GM18907 (cell line): ENCODE results near the gene NCK2.

Experiments used
- ATAC-seq: cut with Tn5 transposase; IDR thresholded peaks from one replicate; pipeline ENCODE4 v1.9.1; 2021; ENCODE audit warnings: mild to moderate bottlenecking, moderate library complexity; ENCODE audit not compliant: unreplicated experiment

The NCK2 gene

GRCh38 chr2:105774781-105775337 lies 30.1 kb downstream of the NCK2 start:
- ATAC-seq, result no peak

DNA sequence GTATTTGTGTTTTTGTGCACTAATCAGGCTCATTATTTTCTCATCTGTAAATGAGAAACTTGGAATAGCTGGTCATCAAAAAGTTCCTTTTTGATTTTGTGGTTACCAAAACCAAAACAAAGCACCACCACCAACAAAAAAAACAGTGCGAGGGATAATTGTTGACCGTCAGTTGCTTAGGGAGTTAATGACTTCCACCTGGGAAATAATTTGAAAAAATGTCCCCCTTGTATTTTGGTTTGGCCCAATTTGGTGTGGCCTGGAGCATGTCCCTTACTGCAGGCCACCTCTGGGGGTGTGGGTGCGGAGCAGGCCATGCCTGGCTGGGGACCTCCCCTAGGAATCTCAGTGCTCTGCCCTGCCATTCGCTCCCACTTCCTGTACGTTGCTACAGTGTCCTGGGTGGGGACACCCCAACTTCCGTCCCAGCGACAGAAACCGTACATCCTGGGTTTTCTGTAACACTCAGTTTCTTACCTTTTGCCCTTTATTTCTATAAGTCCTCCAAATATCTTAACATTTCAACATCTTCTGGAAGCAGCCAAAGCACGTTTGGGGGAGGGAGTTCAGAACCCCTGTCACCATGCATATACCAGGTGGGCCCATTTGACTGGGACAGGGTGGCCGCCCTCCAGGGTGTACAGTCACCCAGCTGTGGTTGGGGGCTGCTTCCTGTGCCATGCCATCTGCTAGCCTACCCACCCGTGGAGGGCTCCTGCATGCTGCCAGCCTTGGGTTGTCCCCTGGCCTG lies 31.3 kb downstream of the NCK2 start:
- peak; percentile 73 for ATAC-seq

- no peak for ATAC-seq
Measured at GRCh38 chr2:105776560-105776928, 31.8 kb downstream of the NCK2 start.

GRCh38 chr2:105777031-105777482 lies 32.3 kb downstream of the NCK2 start:
- no peak for ATAC-seq

GRCh38 chr2:105777506-105778055 lies 32.9 kb downstream of the NCK2 start:
- no peak for ATAC-seq

- ATAC-seq, result no peak
Measured at GRCh38 chr2:105778080-105778607, 33.4 kb downstream of the NCK2 start.

- no peak for ATAC-seq
Measured at GRCh38 chr2:105779394-105779793, 34.7 kb downstream of the NCK2 start.

DNA sequence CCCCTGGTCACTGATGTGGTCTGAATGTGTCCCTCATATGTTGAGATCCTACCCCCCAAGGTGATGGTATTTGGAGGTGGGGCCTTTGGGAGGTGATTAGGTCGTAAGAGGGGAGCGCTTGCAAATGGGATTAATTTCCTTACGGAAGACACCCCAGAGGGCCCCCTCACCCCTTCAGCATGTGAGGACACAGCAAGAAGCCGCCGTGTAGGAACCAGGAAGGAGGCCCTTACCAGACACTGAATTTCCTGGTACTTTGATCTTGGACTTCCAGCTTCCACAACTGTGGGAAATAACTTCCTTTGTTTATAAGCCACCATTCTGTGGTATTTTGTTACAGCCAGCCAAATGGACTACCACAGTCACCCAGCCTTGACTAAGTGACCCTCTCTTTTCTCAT lies 35.9 kb downstream of the NCK2 start:
- ATAC-seq, result no peak

GRCh38 chr2:105781274-105781978 lies 36.7 kb downstream of the NCK2 start:
- no peak for ATAC-seq

GRCh38 chr2:105782123-105782522 lies 37.4 kb downstream of the NCK2 start:
- no peak for ATAC-seq

GRCh38 chr2:105782646-105783045 lies 37.9 kb downstream of the NCK2 start:
- ATAC-seq, result no peak

DNA sequence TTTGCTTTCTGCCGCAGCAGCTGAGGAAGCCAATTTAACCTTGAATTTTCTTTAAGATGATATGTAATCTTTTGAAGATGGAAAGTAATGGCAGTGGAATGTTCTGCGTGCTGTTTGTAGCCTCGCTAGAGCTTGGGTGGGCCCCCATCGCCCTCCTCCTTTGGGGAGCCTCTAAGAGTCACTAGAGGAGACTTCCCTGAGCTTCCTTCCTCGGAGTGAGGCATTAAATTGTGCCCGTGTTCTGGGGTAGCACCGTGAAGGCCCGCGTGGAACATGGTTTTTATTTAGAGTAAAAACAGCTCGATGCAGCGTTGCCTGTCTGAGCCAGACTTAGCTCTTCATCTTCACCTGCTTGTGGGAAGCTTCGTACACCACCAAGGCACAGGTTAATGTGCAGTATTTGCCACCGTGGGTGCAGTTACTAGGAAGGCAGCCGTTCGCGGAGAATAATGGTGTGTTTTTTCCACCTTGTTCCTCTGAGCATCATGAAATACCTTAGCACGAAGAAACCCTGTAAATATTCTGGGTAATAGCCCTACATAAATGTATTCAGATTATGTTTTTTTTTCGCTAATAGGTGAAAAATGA lies 38.5 kb downstream of the NCK2 start:
- no peak for ATAC-seq

GRCh38 chr2:105783972-105784371 lies 39.3 kb downstream of the NCK2 start:
- no peak for ATAC-seq

DNA sequence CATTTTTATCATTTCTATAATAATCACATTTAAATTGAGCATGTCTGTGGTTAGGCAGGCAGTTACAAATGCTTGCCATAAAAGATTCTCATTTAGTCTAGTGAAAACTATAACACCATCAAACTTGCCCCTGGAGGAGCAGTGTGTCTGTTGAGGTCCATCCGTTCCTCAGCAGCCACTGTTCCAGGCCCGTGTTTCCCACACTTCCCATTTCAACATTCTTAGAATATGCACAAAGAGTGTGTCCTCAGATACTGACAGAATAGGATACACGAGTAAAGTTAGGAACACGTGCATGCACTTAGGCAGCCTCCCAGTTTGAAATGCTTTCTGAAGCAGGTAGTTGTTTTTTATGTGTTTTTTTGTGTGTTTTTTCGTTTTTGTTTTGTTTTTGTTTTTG lies 39.9 kb downstream of the NCK2 start:
- ATAC-seq, result no peak

DNA sequence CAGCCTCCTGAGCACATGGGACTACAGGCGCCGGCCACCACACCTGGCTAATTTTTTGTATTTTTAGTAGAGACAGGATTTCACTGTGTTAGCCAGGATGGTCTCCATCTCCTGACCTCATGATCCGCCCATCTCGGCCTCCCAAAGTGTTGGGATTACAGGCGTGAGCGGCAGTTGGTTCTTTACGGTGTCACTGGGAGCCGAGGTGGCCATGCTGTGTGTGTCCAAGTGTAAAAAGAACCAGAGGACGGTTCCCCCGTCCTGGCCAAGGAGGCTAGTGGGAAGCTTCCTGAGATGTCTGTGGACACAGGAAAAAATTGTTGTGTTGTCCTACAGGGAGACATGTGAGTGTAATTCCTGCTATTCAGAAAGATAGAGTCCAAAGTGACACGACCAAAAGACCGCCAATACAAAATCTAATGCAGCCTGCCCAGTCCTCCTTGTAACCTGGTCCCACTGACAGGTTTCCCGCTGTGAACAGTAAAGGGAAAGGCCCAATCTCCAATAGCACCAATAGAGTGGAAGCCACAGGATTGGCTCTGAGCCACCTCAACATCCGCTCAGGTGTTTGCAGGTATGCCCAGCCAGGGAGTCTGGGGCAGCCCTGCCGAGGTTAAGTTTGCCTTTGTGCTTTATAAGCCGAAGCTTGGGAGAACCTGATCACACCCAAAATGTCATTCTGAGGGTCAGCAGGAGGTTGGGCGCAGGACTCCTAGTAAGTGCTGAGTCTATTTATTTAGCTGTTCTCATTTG lies 40.6 kb downstream of the NCK2 start:
- no peak for ATAC-seq

GRCh38 chr2:105786231-105787230 lies 41.8 kb downstream of the NCK2 start:
- peak; percentile 24 for ATAC-seq

DNA sequence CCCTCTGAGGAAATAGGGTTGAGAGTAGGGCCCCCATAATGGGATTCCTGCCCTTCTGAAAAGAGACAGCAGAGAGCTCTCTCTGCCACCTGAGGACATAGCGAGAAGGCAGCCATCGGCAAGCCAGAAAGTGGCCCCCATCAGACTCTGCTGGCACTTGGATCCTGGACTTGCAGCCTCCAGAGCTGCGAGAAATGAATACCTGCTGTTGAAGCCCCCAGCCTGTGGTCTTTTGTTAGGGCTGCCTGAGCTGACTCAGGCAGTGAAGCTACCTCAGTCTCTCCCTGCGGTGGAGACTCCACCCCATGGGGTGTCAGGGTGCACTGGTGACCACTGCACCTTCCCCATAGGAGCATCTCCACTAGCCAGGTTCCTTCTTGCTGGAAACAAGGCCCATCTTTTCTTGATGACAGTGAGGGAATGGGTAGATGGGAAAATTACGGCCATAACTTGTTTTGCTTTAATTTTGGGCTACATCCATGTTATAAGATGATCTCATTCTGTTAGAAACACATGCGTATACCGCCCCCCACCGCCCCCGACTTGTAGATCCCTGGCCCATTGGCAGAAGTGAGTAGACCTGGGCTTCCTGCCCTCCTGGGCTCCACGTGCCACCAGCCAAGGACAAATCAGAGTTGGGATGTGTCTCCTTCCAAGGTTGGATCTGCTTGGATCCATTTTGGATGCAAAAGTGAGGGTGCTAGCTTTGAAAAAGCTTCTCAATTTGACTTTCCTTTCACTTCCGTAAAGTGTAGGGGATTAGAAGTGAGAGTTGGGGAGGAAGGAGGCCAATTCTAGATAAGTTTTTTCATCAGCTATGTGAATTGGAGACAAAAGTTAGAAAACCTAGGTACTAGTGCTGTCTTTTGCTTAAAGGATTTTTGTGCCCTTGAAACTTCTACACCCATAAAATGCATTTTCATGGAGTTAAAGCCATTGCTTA lies 42.9 kb downstream of the NCK2 start:
- no peak for ATAC-seq

GRCh38 chr2:105788670-105789290 lies 44.1 kb downstream of the NCK2 start:
- no peak for ATAC-seq
